ENCODE results near the gene RIMBP2.

DNA sequence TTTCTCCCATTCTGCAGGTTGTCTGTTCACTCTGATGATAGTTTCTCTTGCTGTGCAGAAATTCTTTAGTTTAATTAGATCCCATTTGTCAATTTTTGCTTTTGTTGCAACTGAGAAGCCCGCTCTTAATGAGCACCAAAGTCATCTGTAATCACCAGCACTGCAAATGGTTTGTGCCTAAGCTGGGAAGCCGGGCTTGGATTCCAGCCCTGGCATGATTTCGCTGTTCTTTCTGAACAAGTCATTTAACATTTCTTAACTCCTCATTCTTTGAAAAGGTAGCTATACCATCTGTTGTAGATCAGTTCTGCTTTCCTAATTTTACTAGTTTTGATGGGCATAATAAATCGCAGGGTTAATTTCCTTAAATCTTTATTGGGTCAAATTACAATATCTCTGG, 346.3 kb downstream of the RIMBP2 start:
- TF ChIP-seq, protein P1, sequence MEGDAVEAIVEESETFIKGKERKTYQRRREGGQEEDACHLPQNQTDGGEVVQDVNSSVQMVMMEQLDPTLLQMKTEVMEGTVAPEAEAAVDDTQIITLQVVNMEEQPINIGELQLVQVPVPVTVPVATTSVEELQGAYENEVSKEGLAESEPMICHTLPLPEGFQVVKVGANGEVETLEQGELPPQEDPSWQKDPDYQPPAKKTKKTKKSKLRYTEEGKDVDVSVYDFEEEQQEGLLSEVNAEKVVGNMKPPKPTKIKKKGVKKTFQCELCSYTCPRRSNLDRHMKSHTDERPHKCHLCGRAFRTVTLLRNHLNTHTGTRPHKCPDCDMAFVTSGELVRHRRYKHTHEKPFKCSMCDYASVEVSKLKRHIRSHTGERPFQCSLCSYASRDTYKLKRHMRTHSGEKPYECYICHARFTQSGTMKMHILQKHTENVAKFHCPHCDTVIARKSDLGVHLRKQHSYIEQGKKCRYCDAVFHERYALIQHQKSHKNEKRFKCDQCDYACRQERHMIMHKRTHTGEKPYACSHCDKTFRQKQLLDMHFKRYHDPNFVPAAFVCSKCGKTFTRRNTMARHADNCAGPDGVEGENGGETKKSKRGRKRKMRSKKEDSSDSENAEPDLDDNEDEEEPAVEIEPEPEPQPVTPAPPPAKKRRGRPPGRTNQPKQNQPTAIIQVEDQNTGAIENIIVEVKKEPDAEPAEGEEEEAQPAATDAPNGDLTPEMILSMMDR (IDR thresholded peaks at IDR 0.05): no peak
- no peak for TF ChIP-seq POLR2A (IDR thresholded peaks at IDR 0.05)
